Motor neuron (in vitro differentiated cells): ENCODE results near the gene ELAC2. TPM values are rescaled to one million over a fixed set of nuclear protein-coding genes. Genes with fewer than 3 reads are reported as not detected.

Source experiments
- ATAC-seq, 8 experiments: fragments of 200-7000 bp; cut with Tn5 transposase; replicated peaks in 6 of 8; 2 replicates each; pipeline ENCODE4 v1.8.0; 2021; ENCODE audit warnings: mild to moderate bottlenecking in 8 of 8, moderate library complexity in 8 of 8
- H3K27ac ChIP-seq, 2 donors: fragments of 250-450 bp; sonication (Bioruptor Pico); 2 replicates each; pipeline ENCODE4 v1.9.0; 2021; ENCODE audit warnings: antibody characterized with exemption in 2 of 2, mild to moderate bottlenecking in 2 of 2, moderate library complexity in 1 of 2
- H3K4me1 ChIP-seq, 2 donors: fragments of 250-450 bp; sonication (Bioruptor Pico); replicated peaks in 1 of 2; 2 replicates each; pipeline ENCODE4 v1.6.1; 2021; ENCODE audit warnings: antibody characterized with exemption in 2 of 2, mild to moderate bottlenecking in 2 of 2, moderate library complexity in 1 of 2
- H3K4me3 ChIP-seq, 5 donors: fragments of 250-450 bp; sonication (Bioruptor Pico); 2 replicates each; pipeline ENCODE4 v1.9.0; 2021; ENCODE audit warnings: antibody characterized with exemption in 5 of 5, mild to moderate bottlenecking in 5 of 5, moderate library complexity in 4 of 5
- WGBS, 10 experiments: fragments of 450-650 bp; shearing (Covaris generic); methylation state at CpG; one replicate each; pipeline ENCODE4 v1.0.0; 2022; 5-methylcytosine and 5-hydroxymethylcytosine counted together
- in situ Hi-C, 9 experiments: fragments of 400-800 bp; cut with MboI; loops; one replicate each; pipeline ENCODE4 v1.15.0; 2021; ENCODE audit warnings: low sequenced_read_pairs in 9 of 9, low pct_unique_long_range_greater_than_20kb in 2 of 9; ENCODE audit not compliant: unreplicated experiment in 9 of 9
- total RNA-seq, 8 experiments: library from RNA; unstranded; fragments of 300-600 nt; gene quantifications; 2 replicates each; pipeline versions ENCODE4 v1.2.3 to v1.2.4, GENCODE V29; 2022

The ELAC2 gene
- total RNA-seq, 8 experiments from 2014 or later: 20.1 to 103 (median 39.9) TPM

DNA sequence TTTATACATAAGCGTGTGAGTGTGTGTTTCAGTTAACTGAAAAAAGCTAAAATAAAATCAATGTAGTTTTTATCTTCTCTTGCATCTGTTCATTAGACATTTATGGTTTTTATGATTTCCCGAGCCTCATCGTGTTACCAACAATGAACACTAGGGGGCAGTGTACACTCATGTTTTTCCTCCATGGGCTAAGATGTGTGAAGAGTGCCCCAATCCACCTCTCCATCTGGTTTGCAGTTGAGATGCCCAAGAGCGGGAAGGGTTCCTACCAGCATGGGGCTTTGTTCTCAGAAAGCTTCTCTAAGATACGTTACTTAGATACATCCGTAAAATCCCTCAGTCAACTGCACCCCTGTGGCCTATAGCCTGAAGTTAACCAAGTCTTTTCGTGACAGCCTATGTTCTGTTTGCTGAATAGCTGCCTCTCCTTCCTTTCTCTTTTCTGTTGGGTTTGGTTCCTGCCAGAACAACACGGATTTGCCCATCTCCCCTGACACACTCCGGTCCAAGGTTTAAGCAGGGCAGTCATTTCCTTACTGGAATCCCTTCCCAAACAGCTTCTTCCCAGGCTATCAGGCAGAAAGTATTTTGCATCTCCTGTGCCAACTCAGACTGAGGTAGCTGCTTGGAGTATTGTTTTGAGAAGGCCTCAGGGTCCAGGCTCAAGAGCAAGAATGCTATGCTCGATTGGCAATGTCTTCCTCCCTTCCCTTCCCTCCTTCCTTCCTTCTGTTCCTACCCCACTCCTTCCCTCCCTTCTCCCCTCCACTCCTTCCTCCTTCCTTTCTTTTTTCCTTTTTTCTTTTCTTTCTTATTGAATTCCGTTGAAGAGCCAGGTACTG, 12.9 kb upstream of the ELAC2 start:
- in situ Hi-C loops: no loop called here
- peak in 6 of 8 experiments; percentile 39 to 81 (median 68) for ATAC-seq
- H3K4me3 ChIP-seq: no peak overlapping the region
- no peaks in the 10 kb centered on the region for H3K4me1 ChIP-seq
- H3K27ac ChIP-seq: no peak overlapping the region
- 9 to 77% (median 32%) methylated on average over 1 to 8 of the region's 11 CpGs for WGBS, 10 experiments

- Histone ChIP-seq H3K27ac (no peak overlapping the region), H3K4me1 (no peaks in the 10 kb centered on the region), H3K4me3 (no peak overlapping the region)
- ATAC-seq: no peak
- 40 to 100% (median 87%) methylated on average over 1 of the region's 1 CpG; no CpG with 5 or more reads in 4 of the 10 experiments for WGBS, 10 experiments
- in situ Hi-C loops: no loop called here
These were observed 12.2 kb upstream of the ELAC2 start for GRCh38 chr17:13030056-13030455.

DNA sequence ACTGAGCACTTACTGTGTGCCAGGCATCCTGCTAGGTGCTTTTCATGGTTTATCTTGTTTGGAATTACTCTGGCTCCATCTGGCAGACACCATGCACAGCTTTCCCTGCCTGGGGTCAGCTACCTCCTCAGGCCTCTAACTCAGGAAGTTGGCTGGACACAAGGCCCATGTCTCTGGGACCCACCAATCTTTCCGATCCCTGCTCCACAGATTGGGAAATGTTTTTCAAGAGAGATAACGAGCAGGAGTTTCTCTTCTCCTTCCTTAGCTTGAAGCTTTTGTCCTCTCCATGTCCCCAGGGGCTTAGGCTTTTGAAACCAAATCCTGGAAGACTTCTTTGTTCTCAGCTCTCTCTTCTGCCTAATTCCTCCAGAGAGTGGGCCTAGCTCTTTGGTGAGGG, 11.5 kb upstream of the ELAC2 start:
- H3K4me3 ChIP-seq: no peak overlapping the region
- peaks cover 0 to under 1% of the 10 kb centered on the region in 2 donors for H3K4me1 ChIP-seq
- in situ Hi-C loops: no loop called here
- WGBS, 10 experiments: 14 to 50% (median 31%) methylated on average over 1 of the region's 2 CpGs; no CpG with 5 or more reads in 6 of the 10 experiments
- ATAC-seq: no peak
- H3K27ac ChIP-seq: no peak overlapping the region

GRCh38 chr17:13027246-13027645, 9.4 kb upstream of the ELAC2 start:
- peaks cover 0 to 2% of the 10 kb centered on the region in 2 donors for H3K4me1 ChIP-seq
- in situ Hi-C loops: no loop called here
- H3K27ac ChIP-seq: no peak overlapping the region
- H3K4me3 ChIP-seq: no peak overlapping the region
- ATAC-seq: peak in 2 of 8 experiments; percentile 9 to 31
- WGBS, 10 experiments: 0 to 95% (median 69%) methylated on average over 1 to 5 of the region's 5 CpGs; no CpG with 5 or more reads in 1 of the 10 experiments

- ATAC-seq: no peak
- H3K4me3 ChIP-seq: no peak overlapping the region
- H3K4me1 ChIP-seq: peaks cover 0 to 2% of the 10 kb centered on the region in 2 donors
- in situ Hi-C loops: no loop called here
- H3K27ac ChIP-seq: no peak overlapping the region
These were observed 7.9 kb upstream of the ELAC2 start for GRCh38 chr17:13025687-13026086.

DNA sequence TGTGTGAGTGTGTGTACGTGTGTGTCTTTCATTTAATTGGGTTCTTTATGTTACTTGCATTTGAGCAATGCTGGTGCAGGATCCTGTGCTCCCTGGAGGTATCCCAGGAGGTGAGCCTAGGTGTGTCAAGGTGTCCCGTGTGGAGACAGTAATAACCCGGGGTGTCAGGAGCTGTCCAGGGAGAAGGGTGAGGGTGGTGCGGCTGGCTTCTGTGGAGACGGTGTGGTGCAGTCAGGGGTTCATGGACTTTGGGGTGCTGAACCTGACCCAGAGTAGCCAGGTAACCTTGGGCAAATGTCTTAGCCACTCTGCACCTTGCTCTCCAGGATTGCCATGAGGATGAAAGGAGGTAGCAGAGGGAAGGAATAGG, 7.4 kb upstream of the ELAC2 start:
- no peak overlapping the region for H3K27ac ChIP-seq
- H3K4me3 ChIP-seq: no peak overlapping the region
- H3K4me1 ChIP-seq: peaks cover 0 to 2% of the 10 kb centered on the region in 2 donors
- ATAC-seq: no peak
- in situ Hi-C loops: no loop called here
- WGBS, 10 experiments: 60% methylated on average over 1 of the region's 5 CpGs; no CpG with 5 or more reads in 9 of the 10 experiments

DNA sequence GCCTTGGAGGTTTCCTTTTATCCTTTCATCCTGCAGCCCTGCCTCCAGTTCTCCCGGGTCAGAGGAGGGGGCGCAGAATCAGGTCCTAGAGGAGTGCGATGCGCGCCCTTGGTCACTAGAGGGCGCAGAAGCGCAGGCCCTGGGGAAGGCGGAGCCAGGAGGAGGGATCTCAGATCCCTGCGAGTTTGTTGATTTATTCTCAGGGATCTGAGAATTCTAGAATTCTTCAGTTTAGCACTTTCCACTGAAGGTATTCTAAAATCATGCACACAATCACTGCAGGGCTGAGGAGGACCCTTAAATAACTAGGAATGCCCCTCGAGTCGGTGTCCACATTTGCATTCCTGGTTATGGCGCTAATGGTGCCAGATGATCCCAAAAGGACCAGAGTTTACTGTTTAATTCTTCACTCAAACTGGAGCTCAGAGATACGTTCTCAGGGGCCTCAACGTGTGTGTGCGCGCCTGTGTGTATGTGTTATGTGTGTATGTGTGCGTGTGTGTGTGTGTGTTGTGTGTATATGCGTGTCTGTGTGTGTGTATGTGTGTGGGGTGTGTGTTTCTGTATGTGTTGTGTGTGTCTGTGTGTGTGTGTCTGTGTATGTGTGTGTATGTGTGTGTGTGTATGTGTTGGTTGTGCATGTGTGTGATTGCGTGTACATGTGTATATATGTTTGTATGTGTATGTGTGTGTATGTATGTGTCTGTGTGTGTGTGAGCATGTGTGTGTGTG, 6.9 kb upstream of the ELAC2 start:
- ATAC-seq: peak; percentile 91 to 100 (median 94)
- WGBS, 10 experiments: 0 to 69% (median 17%) methylated on average over 1 to 15 of the region's 19 CpGs; no CpG with 5 or more reads in 5 of the 10 experiments
- in situ Hi-C loops: loop anchor here in 2 of 9 experiments (25.0 kb wide), 1 partner anchor 837 kb away; no protein-coding TSS in a partner anchor
- no peak overlapping the region for H3K27ac ChIP-seq
- peaks cover 0 to 2% of the 10 kb centered on the region in 2 donors for H3K4me1 ChIP-seq
- no peak overlapping the region for H3K4me3 ChIP-seq

GRCh38 chr17:13024016-13024415, 6.2 kb upstream of the ELAC2 start:
- ATAC-seq: peak in 6 of 8 experiments; percentile 6 to 30 (median 20)
- Histone ChIP-seq H3K4me1 (peaks cover 0 to 2% of the 10 kb centered on the region in 2 donors), H3K27ac (no peak overlapping the region), H3K4me3 (no peak overlapping the region)
- in situ Hi-C loops: loop anchor here in 2 of 9 experiments (25.0 kb wide), 1 partner anchor 837 kb away; no protein-coding TSS in a partner anchor
- WGBS, 10 experiments: 38 to 100% (median 67%) methylated on average over 1 to 6 of the region's 6 CpGs; no CpG with 5 or more reads in 1 of the 10 experiments

GRCh38 chr17:13016881-13017654, 759 bp downstream of the ELAC2 start:
- WGBS, 10 experiments: 4 to 83% (median 44%) methylated on average over 1 to 17 of the region's 21 CpGs; no CpG with 5 or more reads in 1 of the 10 experiments

GRCh38 chr17:13014801-13015200, 3.0 kb downstream of the ELAC2 start:
- Histone ChIP-seq H3K4me3 (no peak overlapping the region), H3K27ac (no peak overlapping the region), H3K4me1 (peaks cover 0 to 7% of the 10 kb centered on the region in 2 donors)
- no peak for ATAC-seq
- in situ Hi-C loops: loop anchor here in 2 of 9 experiments (25.0 kb wide), 1 partner anchor 828 kb away; no protein-coding TSS in a partner anchor
- WGBS, 10 experiments: 80 to 100% (median 91%) methylated on average over 1 to 7 of the region's 7 CpGs; no CpG with 5 or more reads in 1 of the 10 experiments

More at GRCh38 chr17:13016881-13017654, 759 bp downstream of the ELAC2 start:
- in situ Hi-C loops: loop anchor here in 2 of 9 experiments (25.0 kb wide), 1 partner anchor 830 kb away; no protein-coding TSS in a partner anchor
- peak overlapping the region; percentile 53 to 75 for H3K27ac ChIP-seq
- peak overlapping the region; percentile 60 to 93 (median 77) for H3K4me3 ChIP-seq
- peaks cover 0 to 7% of the 10 kb centered on the region in 2 donors for H3K4me1 ChIP-seq
- peak in 3 of 8 experiments; percentile 2 to 13 (median 11) for ATAC-seq

GRCh38 chr17:13010959-13011358, 6.9 kb downstream of the ELAC2 start:
- H3K4me3 ChIP-seq: no peak overlapping the region
- ATAC-seq: no peak
- in situ Hi-C loops: loop anchor here in 2 of 9 experiments (25.0 kb wide), 1 partner anchor 824 kb away; no protein-coding TSS in a partner anchor
- 69 to 100% (median 88%) methylated on average over 1 to 7 of the region's 7 CpGs; no CpG with 5 or more reads in 2 of the 10 experiments for WGBS, 10 experiments
- no peak overlapping the region for H3K27ac ChIP-seq
- no peaks in the 10 kb centered on the region for H3K4me1 ChIP-seq

DNA sequence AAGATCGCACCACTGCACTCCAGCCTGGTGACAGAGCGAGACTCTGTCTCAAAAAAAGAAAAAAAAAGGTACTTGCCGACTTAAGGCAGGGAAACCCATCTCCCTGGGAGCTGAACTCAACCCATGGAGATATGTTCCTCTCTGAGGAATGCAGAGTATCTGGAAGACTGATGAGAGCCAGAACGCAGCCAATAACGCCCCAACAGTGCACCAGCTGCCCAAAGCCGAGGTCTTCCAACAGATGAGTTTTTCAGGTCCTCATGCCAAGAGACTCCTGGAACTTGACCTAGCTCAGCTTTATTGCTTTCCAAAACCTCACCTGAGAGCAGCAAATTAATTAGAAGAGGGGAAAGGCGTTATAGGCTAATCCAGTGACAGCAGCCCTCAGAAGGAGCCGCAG, 9.4 kb downstream of the ELAC2 start:
- no peak for ATAC-seq
- 84 to 100% (median 96%) methylated on average over 2 to 6 of the region's 8 CpGs; no CpG with 5 or more reads in 3 of the 10 experiments for WGBS, 10 experiments
- no peak overlapping the region for H3K27ac ChIP-seq
- in situ Hi-C loops: loop anchor here in 2 of 9 experiments (25.0 kb wide), 1 partner anchor 821 kb away; no protein-coding TSS in a partner anchor
- no peaks in the 10 kb centered on the region for H3K4me1 ChIP-seq
- H3K4me3 ChIP-seq: no peak overlapping the region
